Type B pancreatic cell (in vitro differentiated cells): ENCODE measurements around the gene SLC15A5. TPM values are rescaled to one million over a fixed set of nuclear protein-coding genes. Genes with fewer than 3 reads are reported as not detected.

ENCODE experiments used
- DNase-seq: peaks from one replicate; pipeline ENCODE4 v3.0.0; 2021; ENCODE audit warnings: mixed read lengths; ENCODE audit not compliant: unreplicated experiment; ENCODE audit errors: extremely low spot score
- H3K27ac Mint-ChIP-seq: 2 replicates; pipeline ENCODE4 v1.8.0; 2021; ENCODE audit warnings: mild to moderate bottlenecking, mixed read lengths
- H3K27me3 Mint-ChIP-seq: 2 replicates; pipeline ENCODE4 v1.8.0; 2021; ENCODE audit warnings: mixed read lengths
- H3K36me3 Mint-ChIP-seq: 2 replicates; pipeline ENCODE4 v1.8.0; 2021; ENCODE audit warnings: mixed read lengths
- H3K4me1 Mint-ChIP-seq: one replicate; pipeline ENCODE4 v1.8.0; 2021; ENCODE audit warnings: mixed read lengths; ENCODE audit not compliant: unreplicated experiment
- H3K4me3 Mint-ChIP-seq: 2 replicates; pipeline ENCODE4 v1.8.0; 2021; ENCODE audit warnings: mild to moderate bottlenecking, mixed read lengths
- H3K9me3 Mint-ChIP-seq: 2 replicates; pipeline ENCODE4 v1.8.0; 2021; ENCODE audit warnings: mixed read lengths
- total RNA-seq: library from RNA; stranded (reverse); gene quantifications from 2 replicates; pipeline ENCODE4 v1.2.1, GENCODE V29; 2021; ENCODE audit warnings: low replicate concordance
- TF ChIP-seq, protein P1 (sequence below): fragments of 200-600 bp; sonication (generic); conservative IDR thresholded peaks from 2 replicates; pipeline ENCODE4 v1.5.0; 2021; ENCODE audit warnings: antibody characterized with exemption, mild to moderate bottlenecking

Gene SLC15A5
- total RNA-seq, 1 donor from 2014 or later = not detected

DNA sequence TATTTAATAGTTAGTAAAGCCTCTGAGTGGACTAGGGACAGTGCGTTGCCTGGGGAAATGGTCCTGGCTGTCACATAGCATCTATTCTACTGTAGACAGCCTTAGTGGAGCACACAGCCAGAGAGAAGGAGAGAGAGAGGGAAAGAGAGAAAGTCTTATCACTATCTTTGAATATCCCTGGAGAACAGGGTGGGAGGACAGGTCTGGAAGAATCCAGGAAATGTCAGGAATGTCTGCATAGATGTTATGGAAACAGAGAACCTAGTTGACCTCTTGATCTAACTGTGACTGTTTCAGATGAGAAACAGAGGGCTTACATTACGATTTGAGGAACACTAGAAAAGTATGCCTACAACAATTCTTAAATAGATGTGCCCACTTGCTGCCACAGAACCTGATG, 92.8 kb downstream of the SLC15A5 start:
- no peak for DNase-seq
- Mint-ChIP-seq H3K36me3 (no peaks in the 10 kb centered on the region), H3K27me3 (peaks cover 22% of the 10 kb centered on the region), H3K4me1 (no peaks in the 10 kb centered on the region), H3K4me3 (no peak overlapping the region), H3K27ac (no peak overlapping the region), H3K9me3 (no peaks in the 10 kb centered on the region)
- TF ChIP-seq, protein P1, sequence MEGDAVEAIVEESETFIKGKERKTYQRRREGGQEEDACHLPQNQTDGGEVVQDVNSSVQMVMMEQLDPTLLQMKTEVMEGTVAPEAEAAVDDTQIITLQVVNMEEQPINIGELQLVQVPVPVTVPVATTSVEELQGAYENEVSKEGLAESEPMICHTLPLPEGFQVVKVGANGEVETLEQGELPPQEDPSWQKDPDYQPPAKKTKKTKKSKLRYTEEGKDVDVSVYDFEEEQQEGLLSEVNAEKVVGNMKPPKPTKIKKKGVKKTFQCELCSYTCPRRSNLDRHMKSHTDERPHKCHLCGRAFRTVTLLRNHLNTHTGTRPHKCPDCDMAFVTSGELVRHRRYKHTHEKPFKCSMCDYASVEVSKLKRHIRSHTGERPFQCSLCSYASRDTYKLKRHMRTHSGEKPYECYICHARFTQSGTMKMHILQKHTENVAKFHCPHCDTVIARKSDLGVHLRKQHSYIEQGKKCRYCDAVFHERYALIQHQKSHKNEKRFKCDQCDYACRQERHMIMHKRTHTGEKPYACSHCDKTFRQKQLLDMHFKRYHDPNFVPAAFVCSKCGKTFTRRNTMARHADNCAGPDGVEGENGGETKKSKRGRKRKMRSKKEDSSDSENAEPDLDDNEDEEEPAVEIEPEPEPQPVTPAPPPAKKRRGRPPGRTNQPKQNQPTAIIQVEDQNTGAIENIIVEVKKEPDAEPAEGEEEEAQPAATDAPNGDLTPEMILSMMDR = no peak

DNA sequence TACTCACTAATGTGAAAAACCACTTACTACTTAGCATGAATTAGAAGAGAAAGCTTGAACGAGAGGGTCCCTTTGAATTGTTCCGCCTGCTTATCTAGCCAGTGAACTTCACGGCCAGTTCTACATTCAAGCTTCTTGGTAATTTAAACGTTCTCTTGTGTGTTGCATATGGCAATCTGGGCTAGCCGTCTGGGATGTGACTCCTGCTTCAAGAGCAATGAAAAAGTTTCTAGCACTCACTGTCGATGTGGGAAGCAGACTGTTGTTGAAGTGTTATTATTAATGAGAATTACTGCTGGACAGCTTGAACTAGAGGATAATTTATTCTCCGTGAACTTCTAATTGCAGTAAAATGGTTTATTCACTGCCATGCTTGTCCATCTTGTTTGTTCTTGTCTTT, 93.9 kb downstream of the SLC15A5 start:
- no peak for DNase-seq
- no peaks in the 10 kb centered on the region for H3K36me3 Mint-ChIP-seq
- no peak overlapping the region for H3K4me3 Mint-ChIP-seq
- TF ChIP-seq, protein P1 = no peak
- peaks cover 19% of the 10 kb centered on the region for H3K27me3 Mint-ChIP-seq
- no peak overlapping the region for H3K27ac Mint-ChIP-seq
- no peaks in the 10 kb centered on the region for H3K9me3 Mint-ChIP-seq
- no peaks in the 10 kb centered on the region for H3K4me1 Mint-ChIP-seq

DNA sequence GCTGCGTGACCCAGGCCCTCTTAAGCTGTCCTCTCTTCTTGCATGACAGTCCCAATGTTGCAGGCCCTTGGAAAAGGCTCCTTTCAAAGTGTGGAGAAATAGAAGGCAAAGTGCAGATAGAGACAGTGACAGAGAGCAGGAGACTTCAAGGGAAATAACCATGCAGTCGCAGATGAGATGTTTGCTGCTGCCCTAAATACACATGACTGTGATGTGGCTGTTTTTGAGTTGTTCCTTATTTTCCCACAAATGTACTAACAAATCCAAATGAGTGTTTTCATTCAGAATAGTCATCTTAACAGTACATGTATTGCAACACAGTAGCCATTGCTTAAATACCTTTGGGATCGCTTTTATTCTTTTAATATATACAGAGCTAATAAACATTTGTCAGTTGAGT, 101.6 kb downstream of the SLC15A5 start:
- no peaks in the 10 kb centered on the region for H3K9me3 Mint-ChIP-seq
- TF ChIP-seq, protein P1 = no peak
- no peaks in the 10 kb centered on the region for H3K36me3 Mint-ChIP-seq
- H3K27me3 Mint-ChIP-seq = peaks cover 5% of the 10 kb centered on the region
- no peak overlapping the region for H3K27ac Mint-ChIP-seq
- no peak overlapping the region for H3K4me3 Mint-ChIP-seq
- H3K4me1 Mint-ChIP-seq = no peaks in the 10 kb centered on the region
- DNase-seq = no peak

DNA sequence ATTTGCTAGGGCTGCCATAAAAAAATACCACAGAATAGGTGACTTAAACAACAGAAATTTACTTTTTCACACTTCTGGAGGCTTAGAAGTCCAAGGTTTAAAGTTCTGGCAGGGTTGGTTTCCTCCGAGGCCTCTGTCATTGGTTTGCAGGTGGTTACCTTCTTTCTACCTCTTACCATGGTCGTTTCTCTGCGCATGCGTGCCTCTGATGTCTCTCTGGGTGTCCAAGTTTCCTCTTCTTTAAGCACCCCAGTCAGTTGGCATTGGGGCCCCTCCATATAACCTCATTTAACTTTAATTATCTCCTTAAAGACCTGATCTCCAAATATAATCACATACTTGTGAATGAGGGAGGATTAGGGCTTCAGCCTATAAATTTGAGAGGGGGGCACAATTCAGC, 103.2 kb downstream of the SLC15A5 start:
- DNase-seq = no peak
- H3K27ac Mint-ChIP-seq = no peak overlapping the region

DNA sequence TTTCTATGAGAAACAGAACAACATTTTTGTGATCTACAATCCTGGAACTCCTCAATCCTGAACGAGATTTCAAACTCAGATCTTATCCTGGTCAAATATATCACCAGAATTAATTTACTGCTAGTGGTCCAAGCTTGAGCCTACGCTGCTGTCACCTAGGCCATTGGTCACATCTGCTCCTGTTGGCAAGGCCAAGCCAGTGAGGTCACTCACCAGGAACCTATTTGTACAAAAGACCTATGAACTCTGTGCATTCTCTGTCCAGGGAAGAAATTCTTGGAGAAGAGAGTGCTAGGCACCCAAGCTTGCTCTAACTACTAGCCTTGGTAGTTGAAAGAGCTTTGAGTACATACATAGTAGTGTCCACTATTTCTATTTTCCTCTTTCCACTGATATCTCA, 106.1 kb downstream of the SLC15A5 start:
- Mint-ChIP-seq H3K27me3 (peaks cover 10% of the 10 kb centered on the region), H3K9me3 (no peaks in the 10 kb centered on the region), H3K36me3 (no peaks in the 10 kb centered on the region), H3K27ac (no peak overlapping the region), H3K4me3 (no peak overlapping the region), H3K4me1 (no peaks in the 10 kb centered on the region)
- no peak for DNase-seq
- TF ChIP-seq, protein P1 = no peak

More for the DNA sequence above, 103.2 kb downstream of the SLC15A5 start:
- Mint-ChIP-seq H3K36me3 (no peaks in the 10 kb centered on the region), H3K9me3 (no peaks in the 10 kb centered on the region), H3K4me3 (no peak overlapping the region), H3K4me1 (no peaks in the 10 kb centered on the region), H3K27me3 (peaks cover 5% of the 10 kb centered on the region)
- TF ChIP-seq, protein P1 = no peak

DNA sequence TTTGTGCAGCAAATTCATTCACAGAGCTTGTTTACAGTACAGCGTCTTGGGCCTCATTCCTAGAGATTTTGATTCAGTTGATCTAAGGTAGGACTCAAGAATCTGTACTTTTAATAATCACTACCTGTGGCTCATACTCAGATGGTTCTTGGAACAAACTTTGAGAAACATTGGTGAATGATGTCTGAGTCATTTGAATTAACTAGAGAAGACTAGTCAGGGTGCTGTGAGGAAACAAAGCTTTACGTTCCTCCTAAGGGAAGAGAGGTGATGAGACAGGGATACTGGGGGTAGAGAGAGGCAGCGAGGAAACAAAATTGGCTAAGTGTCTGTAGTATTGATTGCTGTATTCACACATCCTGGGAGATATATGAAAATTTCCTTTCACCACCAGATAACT, 109.4 kb downstream of the SLC15A5 start:
- H3K4me1 Mint-ChIP-seq = peaks cover 3% of the 10 kb centered on the region
- no peaks in the 10 kb centered on the region for H3K9me3 Mint-ChIP-seq
- DNase-seq = no peak
- H3K27me3 Mint-ChIP-seq = peaks cover 29% of the 10 kb centered on the region
- no peaks in the 10 kb centered on the region for H3K36me3 Mint-ChIP-seq
- no peak overlapping the region for H3K4me3 Mint-ChIP-seq
- no peak overlapping the region for H3K27ac Mint-ChIP-seq
- TF ChIP-seq, protein P1 = no peak
